Activated naive CD8-positive, alpha-beta T cell treated with anti-CD3 and anti-CD28 coated beads, Interleukin-2, amount 10 ng/mL, durations not matched to agents 7 days and 5 days (primary cell): ENCODE measurements around the gene CD24. TPM values are rescaled to one million over a fixed set of nuclear protein-coding genes. Genes with fewer than 3 reads are reported as not detected.

ENCODE experiments used
- ATAC-seq: fragments of 150-1000 bp; cut with Tn5 transposase; one replicate; pipeline ENCODE4 v1.10.0; 2021; ENCODE audit warnings: low read depth, moderate library complexity
- POLR2A ChIA-PET: fragments of 350-600 bp; sonication (Branson Sonifier 250); formaldehyde crosslinking; loops from one replicate; lab custom pipeline; 2021; ENCODE audit warnings: antibody characterized with exemption; lab: Charles Lee
- DNase-seq: peaks from one replicate; pipeline ENCODE4 v3.0.0; 2021
- H3K27ac Mint-ChIP-seq: one replicate; pipeline ENCODE4 v1.8.0; 2022; ENCODE audit warnings: mild to moderate bottlenecking, mixed read lengths
- H3K27me3 Mint-ChIP-seq: one replicate; pipeline ENCODE4 v1.8.0; 2022; ENCODE audit warnings: mild to moderate bottlenecking, moderate library complexity, mixed read lengths
- H3K36me3 Mint-ChIP-seq: one replicate; pipeline ENCODE4 v1.8.0; 2021; ENCODE audit warnings: mild to moderate bottlenecking, mixed read lengths
- H3K4me1 Mint-ChIP-seq: one replicate; pipeline ENCODE4 v1.8.0; 2021; ENCODE audit warnings: mixed read lengths
- H3K4me3 Mint-ChIP-seq: one replicate; pipeline ENCODE4 v1.8.0; 2022; ENCODE audit warnings: mild to moderate bottlenecking, moderate library complexity, mixed read lengths
- H3K9me3 Mint-ChIP-seq: one replicate; pipeline ENCODE4 v1.8.0; 2021; ENCODE audit warnings: mixed read lengths
- total RNA-seq, 2 experiments: library from RNA; stranded (reverse); gene quantifications; one replicate each; pipeline ENCODE4 v1.2.3, GENCODE V29; 2021

CD24 gene
- total RNA-seq, 2 experiments from 2014 or later, result 0.68 to 1.1 TPM

DNA sequence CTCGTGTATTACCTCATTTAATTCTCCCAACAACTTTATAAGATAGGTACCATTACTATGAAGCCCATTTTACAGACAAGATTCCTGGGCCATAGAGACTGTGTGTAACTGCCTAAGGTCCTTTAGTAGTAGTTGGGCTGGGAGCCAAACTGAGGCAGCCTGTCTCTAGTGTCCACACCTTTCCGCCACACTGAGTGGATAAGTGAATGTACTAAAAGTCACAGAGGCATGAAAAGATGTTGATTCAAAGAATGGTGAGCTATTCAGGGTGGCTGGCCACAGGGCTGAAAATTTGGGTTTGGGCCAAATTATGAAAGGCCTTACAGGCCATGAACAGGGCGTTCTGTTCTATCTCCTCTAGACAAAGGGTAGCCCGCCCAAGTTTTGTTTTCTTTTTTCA, 11.0 kb downstream of the CD24 start:
- H3K36me3 Mint-ChIP-seq, result no peaks in the 10 kb centered on the region
- DNase-seq (no peak), ATAC-seq (no peak)
- H3K4me1 Mint-ChIP-seq, result no peaks in the 10 kb centered on the region
- H3K27me3 Mint-ChIP-seq, result peaks cover 23% of the 10 kb centered on the region
- H3K27ac Mint-ChIP-seq, result no peak overlapping the region
- no peak overlapping the region for H3K4me3 Mint-ChIP-seq
- POLR2A ChIA-PET, result no interaction called here
- H3K9me3 Mint-ChIP-seq, result no peaks in the 10 kb centered on the region

DNA sequence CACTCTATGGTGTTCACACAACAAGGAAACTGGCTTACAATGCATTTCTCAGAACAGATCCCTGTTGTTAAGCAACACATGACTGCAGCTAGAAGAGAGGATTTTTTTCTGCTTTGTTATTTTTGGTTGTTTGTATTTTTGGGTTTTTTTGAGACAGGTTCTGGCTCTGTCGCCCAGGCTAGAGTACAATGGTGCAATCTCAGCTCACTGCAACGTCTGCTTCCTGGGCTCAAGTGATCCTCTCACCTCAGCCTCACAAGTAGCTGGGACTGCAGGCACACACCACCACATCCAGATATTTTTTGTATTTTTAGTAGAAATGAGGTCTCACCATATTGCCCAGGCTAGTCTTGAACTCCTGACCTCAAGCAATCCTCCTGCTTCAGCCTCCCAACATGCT, 12.7 kb downstream of the CD24 start:
- POLR2A ChIA-PET, result no interaction called here
- Mint-ChIP-seq H3K9me3 (no peaks in the 10 kb centered on the region), H3K27me3 (peaks cover 23% of the 10 kb centered on the region), H3K27ac (no peak overlapping the region), H3K4me1 (no peaks in the 10 kb centered on the region), H3K36me3 (no peaks in the 10 kb centered on the region), H3K4me3 (no peak overlapping the region)
- DNase-seq (no peak), ATAC-seq (no peak)

DNA sequence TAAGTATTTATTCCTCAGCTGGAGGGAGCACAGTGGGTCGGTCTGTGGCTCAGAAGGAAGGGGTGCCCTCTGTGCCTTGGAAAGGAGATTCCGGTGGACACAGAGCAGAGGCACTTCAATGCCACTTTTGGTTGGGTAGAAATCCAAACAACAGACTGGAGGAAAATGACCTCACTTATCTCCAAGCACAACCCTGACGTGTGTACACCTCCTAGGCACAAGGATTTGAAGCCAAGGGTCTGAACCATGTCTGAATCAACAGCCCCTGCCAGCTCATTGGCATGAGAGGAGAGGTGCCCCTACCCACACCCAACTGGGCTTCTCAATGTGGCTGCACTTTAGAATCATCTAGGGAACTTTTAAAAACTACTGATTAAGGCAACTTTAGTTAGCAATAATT, 13.4 kb downstream of the CD24 start:
- peaks cover 23% of the 10 kb centered on the region for H3K27me3 Mint-ChIP-seq
- H3K36me3 Mint-ChIP-seq, result no peaks in the 10 kb centered on the region
- DNase-seq, result no peak

DNA sequence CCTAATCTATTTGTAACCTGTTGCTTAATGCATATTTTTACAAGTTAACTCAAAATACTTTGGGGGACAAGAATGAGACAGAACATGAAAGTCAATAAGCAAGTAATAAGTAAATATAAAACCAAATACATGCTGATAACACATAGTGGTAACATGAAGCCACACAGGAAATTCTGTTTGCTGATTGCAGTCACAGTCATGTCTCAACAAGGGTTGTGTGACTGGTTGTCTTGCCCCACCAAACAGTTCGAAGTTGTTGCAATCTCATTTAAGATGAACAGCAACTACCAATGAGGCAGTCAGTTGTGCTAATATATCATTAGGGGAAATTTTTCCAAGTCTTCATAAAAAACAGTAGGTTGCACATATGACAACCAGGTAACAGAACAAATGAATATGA, 14.5 kb downstream of the CD24 start:
- Mint-ChIP-seq H3K36me3 (no peaks in the 10 kb centered on the region), H3K27ac (no peak overlapping the region), H3K27me3 (peaks cover 23% of the 10 kb centered on the region), H3K4me3 (no peak overlapping the region), H3K4me1 (no peaks in the 10 kb centered on the region), H3K9me3 (no peaks in the 10 kb centered on the region)
- DNase-seq (no peak), ATAC-seq (no peak)
- POLR2A ChIA-PET, result no interaction called here

More for the DNA sequence above, 13.4 kb downstream of the CD24 start:
- Mint-ChIP-seq H3K27ac (no peak overlapping the region), H3K4me3 (no peak overlapping the region), H3K4me1 (no peaks in the 10 kb centered on the region), H3K9me3 (no peaks in the 10 kb centered on the region)
- POLR2A ChIA-PET, result no interaction called here
- no peak for ATAC-seq

DNA sequence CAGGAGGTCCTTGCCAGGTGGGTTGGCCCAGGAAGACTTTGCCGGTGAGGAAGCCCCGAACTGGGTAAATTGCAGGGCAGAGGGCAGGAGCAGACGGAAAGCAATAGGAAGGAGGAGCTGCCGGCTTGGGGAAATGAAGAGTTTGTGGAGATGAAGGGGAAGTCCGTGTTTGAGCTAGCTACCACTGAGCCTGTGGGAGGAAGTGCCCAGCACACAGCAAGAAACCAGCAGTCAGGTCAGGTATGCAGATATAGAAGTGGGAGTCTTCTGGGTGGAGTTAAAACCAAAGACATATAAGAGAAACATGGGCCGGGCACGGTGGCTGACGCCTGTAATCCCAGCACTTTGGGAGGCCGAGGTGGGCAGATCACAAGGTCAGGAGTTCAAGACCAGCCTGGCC, 34.7 kb downstream of the CD24 start:
- peaks cover 30% of the 10 kb centered on the region for H3K27me3 Mint-ChIP-seq

DNA sequence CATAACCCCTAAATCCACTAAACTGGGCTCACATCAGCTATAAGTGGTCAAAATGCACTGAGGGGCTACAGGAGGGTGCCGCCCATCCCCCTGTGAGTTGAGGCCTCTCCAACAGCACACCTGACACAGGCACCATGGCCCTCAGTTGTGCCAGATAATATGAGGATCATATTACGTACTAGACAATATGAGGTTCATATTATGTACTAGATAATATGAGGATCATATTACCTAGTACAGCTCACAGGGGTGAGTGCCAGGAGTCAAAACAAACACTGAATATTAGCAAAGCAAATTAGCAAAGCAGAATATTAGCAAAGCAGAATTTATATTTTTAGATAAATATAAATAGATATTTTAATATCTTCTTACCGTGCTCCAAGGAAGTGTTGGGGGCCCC, 35.3 kb downstream of the CD24 start:
- H3K9me3 Mint-ChIP-seq, result no peaks in the 10 kb centered on the region
- POLR2A ChIA-PET, result no interaction called here
- no peak overlapping the region for H3K4me3 Mint-ChIP-seq
- H3K4me1 Mint-ChIP-seq, result no peaks in the 10 kb centered on the region
- ATAC-seq (no peak), DNase-seq (no peak)
- no peak overlapping the region for H3K27ac Mint-ChIP-seq
- no peaks in the 10 kb centered on the region for H3K36me3 Mint-ChIP-seq
- H3K27me3 Mint-ChIP-seq, result peaks cover 30% of the 10 kb centered on the region

More for the DNA sequence above, 34.7 kb downstream of the CD24 start:
- Mint-ChIP-seq H3K4me1 (no peaks in the 10 kb centered on the region), H3K4me3 (no peak overlapping the region), H3K36me3 (no peaks in the 10 kb centered on the region), H3K27ac (no peak overlapping the region), H3K9me3 (no peaks in the 10 kb centered on the region)
- DNase-seq (no peak), ATAC-seq (no peak)
- POLR2A ChIA-PET, result no interaction called here

DNA sequence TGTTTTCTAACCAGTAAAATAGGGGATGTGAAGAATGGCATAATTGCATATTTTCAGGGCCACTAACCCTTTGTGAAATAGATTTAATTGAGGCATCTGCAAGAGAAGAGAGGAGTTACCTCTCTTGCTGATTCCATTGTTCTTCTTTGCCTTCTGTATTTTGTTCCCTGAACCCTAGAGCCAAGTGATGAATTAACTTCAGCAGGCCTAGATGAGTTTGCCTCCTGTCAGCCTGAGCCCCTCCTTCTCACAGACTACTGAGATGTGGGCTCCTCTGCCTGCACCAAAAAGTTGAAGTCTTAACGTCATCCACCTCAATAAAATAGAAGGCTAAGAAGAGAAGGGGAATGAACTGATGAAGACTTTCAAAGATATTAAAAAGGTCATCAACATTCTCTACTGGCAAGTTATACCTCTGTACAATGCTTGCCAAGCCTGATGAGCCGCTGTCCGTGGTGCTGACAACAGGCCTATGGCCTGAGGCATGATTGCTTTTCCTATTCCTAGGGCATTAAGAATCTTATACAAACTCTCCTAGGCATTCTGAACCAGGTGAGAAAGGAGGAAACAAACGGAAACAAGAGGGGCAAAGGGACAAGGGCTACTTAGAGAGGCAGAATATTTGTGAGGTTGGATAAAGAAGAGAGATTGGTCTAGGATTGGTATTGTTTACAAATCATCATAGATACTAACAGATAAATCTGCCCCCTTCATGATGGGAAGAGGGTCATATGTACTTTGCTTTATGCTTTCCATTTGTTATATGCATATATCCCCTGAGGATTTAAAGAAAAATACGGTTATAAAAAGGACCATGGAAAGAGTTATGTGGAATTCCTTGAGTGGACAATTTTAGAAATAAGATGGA, 46.8 kb downstream of the CD24 start:
- no peaks in the 10 kb centered on the region for H3K9me3 Mint-ChIP-seq
- POLR2A ChIA-PET, result no interaction called here
- no peak overlapping the region for H3K27ac Mint-ChIP-seq
- no peaks in the 10 kb centered on the region for H3K4me1 Mint-ChIP-seq
- ATAC-seq (no peak), DNase-seq (peak; percentile 58)
- H3K4me3 Mint-ChIP-seq, result no peak overlapping the region
- no peaks in the 10 kb centered on the region for H3K36me3 Mint-ChIP-seq
- peaks cover 27% of the 10 kb centered on the region for H3K27me3 Mint-ChIP-seq

DNA sequence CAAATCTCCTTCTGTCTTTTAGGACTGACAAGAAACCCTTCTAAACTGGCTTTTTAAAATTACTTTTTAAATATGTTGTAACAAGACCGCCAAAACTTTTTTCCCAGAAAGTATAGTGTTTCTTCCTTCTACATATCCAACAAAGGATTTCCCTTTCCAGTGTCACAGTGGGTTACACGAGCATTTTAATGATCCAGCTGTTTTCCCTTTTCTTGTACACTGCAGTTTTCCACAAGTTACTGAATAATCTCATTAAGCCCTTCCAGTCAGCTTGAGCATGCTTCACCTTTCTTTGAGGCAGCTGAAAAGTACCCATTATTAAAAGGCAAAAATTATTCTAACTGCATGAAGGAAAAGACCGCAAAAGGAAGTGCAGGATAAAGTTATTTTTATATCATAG, 48.6 kb downstream of the CD24 start:
- Mint-ChIP-seq H3K36me3 (no peaks in the 10 kb centered on the region), H3K4me3 (no peak overlapping the region), H3K27me3 (peaks cover 24% of the 10 kb centered on the region), H3K9me3 (no peaks in the 10 kb centered on the region), H3K4me1 (no peaks in the 10 kb centered on the region), H3K27ac (no peak overlapping the region)
- POLR2A ChIA-PET, result no interaction called here
- no peak for ATAC-seq
- DNase-seq, result no peak

DNA sequence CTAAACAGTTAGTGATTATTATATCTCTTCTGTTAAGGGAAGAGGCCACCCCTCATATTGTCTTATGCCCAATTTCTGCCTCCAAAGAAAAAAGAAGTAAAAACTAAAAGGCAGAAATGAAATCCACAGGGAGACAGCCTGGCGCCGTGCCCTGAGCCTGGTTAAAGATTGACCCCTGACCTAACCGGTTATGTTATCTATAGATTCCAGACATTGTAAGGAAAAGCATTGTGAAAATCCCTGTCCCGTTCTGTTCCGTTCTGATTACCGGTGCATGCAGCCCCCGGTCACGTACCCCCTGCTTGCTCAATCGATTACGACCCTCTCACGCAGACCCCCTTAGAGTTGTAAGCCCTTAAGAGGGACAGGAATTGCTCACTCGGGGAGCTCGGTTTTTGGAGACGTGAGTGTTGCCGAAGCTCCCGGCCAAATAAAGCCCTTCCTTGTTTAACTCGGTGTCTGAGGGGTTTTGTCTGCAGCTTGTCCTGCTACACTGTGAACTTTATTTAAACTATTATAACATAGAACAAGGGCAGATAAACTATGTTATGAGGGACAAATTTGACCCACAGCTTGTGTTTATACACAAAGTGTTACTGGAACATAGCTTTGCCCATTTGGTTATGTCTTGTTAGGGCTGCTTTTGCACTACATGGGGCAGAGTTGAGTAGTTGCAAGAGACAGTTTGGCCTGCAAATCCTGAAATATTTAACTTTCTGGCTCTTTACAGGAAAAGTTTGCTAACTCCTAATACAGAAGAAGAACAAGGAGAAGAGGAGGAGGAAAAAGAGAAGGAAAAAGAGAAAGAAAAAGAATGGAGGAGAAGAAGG, 49.6 kb downstream of the CD24 start:
- POLR2A ChIA-PET, result no interaction called here
- ATAC-seq (no peak), DNase-seq (no peak)
- H3K4me1 Mint-ChIP-seq, result no peaks in the 10 kb centered on the region
- H3K27ac Mint-ChIP-seq, result no peak overlapping the region
- no peaks in the 10 kb centered on the region for H3K9me3 Mint-ChIP-seq
- no peaks in the 10 kb centered on the region for H3K36me3 Mint-ChIP-seq
- no peak overlapping the region for H3K4me3 Mint-ChIP-seq
- H3K27me3 Mint-ChIP-seq, result peaks cover 24% of the 10 kb centered on the region

DNA sequence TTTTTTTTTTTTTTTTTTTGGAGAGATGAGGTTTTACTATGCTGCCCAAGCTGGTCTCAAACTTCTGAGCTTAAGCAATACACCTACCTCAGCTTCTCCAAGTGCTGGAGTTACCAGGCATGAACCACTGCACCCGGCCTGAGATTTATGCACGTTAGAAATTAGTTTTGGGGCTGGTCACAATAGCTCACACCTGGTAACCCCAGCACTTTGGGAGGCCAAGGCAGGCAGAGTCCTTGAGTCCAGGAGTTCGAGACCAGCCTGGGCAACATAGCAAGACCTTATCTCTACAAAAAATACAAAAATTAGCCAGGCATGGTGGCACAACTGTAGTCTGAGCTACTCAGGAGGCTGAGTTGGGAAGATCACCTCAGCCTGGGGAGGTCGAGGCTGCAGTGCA, 51.9 kb downstream of the CD24 start:
- Mint-ChIP-seq H3K9me3 (no peaks in the 10 kb centered on the region), H3K4me1 (no peaks in the 10 kb centered on the region), H3K27me3 (peaks cover 21% of the 10 kb centered on the region), H3K4me3 (no peak overlapping the region), H3K27ac (no peak overlapping the region), H3K36me3 (no peaks in the 10 kb centered on the region)
- no peak for DNase-seq
- POLR2A ChIA-PET, result no interaction called here
- ATAC-seq, result no peak

Other genes with a start within 250 kb of the CD24 start
- gene MTRES1, start 53.5 kb upstream of the CD24 start, total RNA-seq, result 10 to 100 TPM; 16.7 to 19.0 TPM
- 1 to 10 TPM; 2.2 to 2.4 TPM for gene BEND3, start 140.8 kb upstream of the CD24 start, total RNA-seq